Measurements from ENCODE around the gene LILRA6. TPM values are rescaled to one million over a fixed set of nuclear protein-coding genes. Genes with fewer than 3 reads are reported as not detected.

LILRA6 gene
- total and polyA plus RNA-seq, 2 of the 8 experiments (the other 6 are each of a cell fraction or from before 2014, with no cell fraction given), result not detected

GRCh38 chr19:54218960-54219661, 23.5 kb downstream of the LILRA6 start:
- TF ChIP-seq YY1 (IDR thresholded peaks at IDR 0.05; ENCODE audit: low read depth, low read length) (no peak), EZH2 (IDR thresholded peaks at IDR 0.05; ENCODE audit: low read depth, low read length, severe bottlenecking) (no peak), SP4 (IDR thresholded peaks at IDR 0.05; ENCODE audit: low read length) (no peak), KDM5A (IDR thresholded peaks at IDR 0.05; ENCODE audit: low read length) (no peak), ASH2L (IDR thresholded peaks at IDR 0.05; ENCODE audit: low read length) (no peak), KDM1A (IDR thresholded peaks at IDR 0.05; ENCODE audit: borderline replicate concordance, low read length) (no peak), CHD1 (IDR thresholded peaks at IDR 0.05; ENCODE audit: low read depth, low read length) (no peak), ZNF274 (IDR thresholded peaks at IDR 0.05; ENCODE audit: borderline replicate concordance, extremely low read depth, low read length) (no peak), SUZ12 (IDR thresholded peaks at IDR 0.05; ENCODE audit: low read length) (no peak), CTCF (IDR thresholded peaks at IDR 0.05; ENCODE audit: control extremely low read depth in 1 of 3, insufficient read depth in 1 of 3, low read depth in 1 of 3, low read length in 3 of 3) (no peak)
- H3K14ac ChIP-seq (ENCODE audit: insufficient read length), result no peak overlapping the region
- H3K27ac ChIP-seq (ENCODE audit: low read depth, low read length), result no peak overlapping the region
- H2AK5ac ChIP-seq (ENCODE audit: low read depth, low read length), result no peak overlapping the region
- no peaks in the 10 kb centered on the region for H3K23me2 ChIP-seq (ENCODE audit: low read depth, low read length)
- ChIA-PET POLR2A (ENCODE audit: partially characterized antibody) (interaction anchor here (5.4 to 23.4 kb wide), 2 partner anchors 12 to 30 kb away, joined by 33 to 909 read pairs; partner anchors contain the start of genes MBOAT7, RPS9 and TSEN34), CTCF (ENCODE audit: partially characterized antibody) (no interaction called here)
- no peak overlapping the region for H2BK120ac ChIP-seq (replicated peaks; ENCODE audit: low read depth, low read length)
- no peak overlapping the region for H2BK15ac ChIP-seq (ENCODE audit: low read length)
- no peak overlapping the region for H4K91ac ChIP-seq (replicated peaks; ENCODE audit: insufficient read length, low read length)
- no peak overlapping the region for H4K5ac ChIP-seq (ENCODE audit: insufficient read length, low read depth, low read length)
- no peak overlapping the region for H3K4ac ChIP-seq (replicated peaks; ENCODE audit: insufficient read length, low read depth, low read length)
- no peak overlapping the region for H3K4me2 ChIP-seq (ENCODE audit: insufficient read depth in 1 of 2, low read depth in 2 of 2, low read length in 2 of 2)
- H2BK20ac ChIP-seq (ENCODE audit: low read length), result no peak overlapping the region
- H3K27me3 ChIP-seq (replicated peaks in 1 of 4; ENCODE audit: control insufficient read depth in 3 of 4, extremely low read depth in 1 of 4, insufficient read depth in 3 of 4, low read length in 3 of 4), result no peaks in the 10 kb centered on the region
- no peaks in the 10 kb centered on the region for H3K79me1 ChIP-seq (ENCODE audit: low read depth, low read length)
- H3K23ac ChIP-seq (ENCODE audit: insufficient read length), result no peak overlapping the region
- H3K18ac ChIP-seq (ENCODE audit: extremely low read depth, low read length), result no peak overlapping the region
- no peaks in the 10 kb centered on the region for H3K36me3 ChIP-seq (ENCODE audit: control insufficient read depth in 2 of 4, insufficient read depth in 4 of 4, low read length in 3 of 4)
- FAIRE-seq (no peak), DNase-seq (ENCODE audit: low read depth in 1 of 2, low spot score in 2 of 2) (no peak)
- no peak overlapping the region for H3K4me3 ChIP-seq (ENCODE audit: extremely low read depth in 1 of 4, insufficient read depth in 2 of 4, low read depth in 3 of 4, low read length in 4 of 4)
- H3K4me1 ChIP-seq (replicated peaks in 1 of 4; ENCODE audit: control insufficient read depth in 3 of 4, insufficient read depth in 4 of 4, low read length in 3 of 4), result peaks cover 0 to 1% (median 0%) of the 10 kb centered on the region in 4 experiments; a peak in 2 of 7 replicates
- H3K9ac ChIP-seq (replicated peaks in 1 of 4; ENCODE audit: extremely low read depth in 1 of 4, low read depth in 3 of 4, low read length in 3 of 4), result no peak overlapping the region
- 88% methylated on average over 26 of the region's 27 CpGs; no CpG with 5 or more reads in 1 of the 2 experiments for WGBS, 2 experiments (ENCODE audit: extremely low coverage in 1 of 2, insufficient coverage in 1 of 2, insufficient read length in 1 of 2, insufficient replicate concordance in 2 of 2, low coverage in 1 of 2, low lambda C conversion rate in 2 of 2, missing lambda C conversion rate in 1 of 2)
- H4K20me1 ChIP-seq (replicated peaks in 1 of 2; ENCODE audit: control insufficient read depth in 1 of 2, insufficient read depth in 2 of 2, low read length in 2 of 2), result no peaks in the 10 kb centered on the region
- H2BK12ac ChIP-seq (ENCODE audit: low read depth, low read length), result no peak overlapping the region
- no peak overlapping the region for H2BK5ac ChIP-seq (ENCODE audit: low read depth, low read length)
- H3K79me2 ChIP-seq (ENCODE audit: control insufficient read depth in 1 of 2, insufficient read depth in 2 of 2, low read length in 2 of 2), result no peaks in the 10 kb centered on the region
- H4K8ac ChIP-seq (ENCODE audit: extremely low read depth, insufficient read depth, low read length), result no peak overlapping the region
- no peaks in the 10 kb centered on the region for H3K9me3 ChIP-seq (ENCODE audit: insufficient read depth in 2 of 2, low read depth in 1 of 2, low read length in 1 of 2)
- no peak overlapping the region for H3K56ac ChIP-seq (replicated peaks; ENCODE audit: insufficient read length, low read depth, low read length)
- H2AFZ ChIP-seq (ENCODE audit: low read length), result no peak overlapping the region
